Measurements from ENCODE around the gene MEGF10.

Gene MEGF10

GRCh38 chr5:127406326-127407121, 115.9 kb downstream of the MEGF10 start:
- TF ChIP-seq MAX (IDR thresholded peaks at IDR 0.05) (no peak), NFIC (IDR thresholded peaks at IDR 0.05) (no peak), REST (IDR thresholded peaks at IDR 0.05; ENCODE audit: low read depth) (no peak), CREB1 (IDR thresholded peaks at IDR 0.05; ENCODE audit: low read depth) (no peak), EGR1 (IDR thresholded peaks at IDR 0.05) (no peak), EP300 (IDR thresholded peaks at IDR 0.05; ENCODE audit: borderline replicate concordance) (no peak), TAF1 (IDR thresholded peaks at IDR 0.05; ENCODE audit: low read depth) (no peak), YY1 (IDR thresholded peaks at IDR 0.05; ENCODE audit: low read depth) (no peak), TCF12 (IDR thresholded peaks at IDR 0.05; ENCODE audit: low read depth) (no peak), TEAD4 (IDR thresholded peaks at IDR 0.05) (no peak), CEBPB (IDR thresholded peaks at IDR 0.05) (no peak), ZBTB7A (IDR thresholded peaks at IDR 0.05; ENCODE audit: low read depth) (no peak), RAD21 (IDR thresholded peaks at IDR 0.05; ENCODE audit: low read depth) (no peak), USF1 (IDR thresholded peaks at IDR 0.05) (no peak), FOXM1 (IDR thresholded peaks at IDR 0.05; ENCODE audit: borderline replicate concordance, low read depth) (no peak)

- TF ChIP-seq CREB1 (IDR thresholded peaks at IDR 0.05; ENCODE audit: low read depth) = no peak
- TF ChIP-seq NFIC (IDR thresholded peaks at IDR 0.05) = no peak
- TF ChIP-seq REST (IDR thresholded peaks at IDR 0.05; ENCODE audit: low read depth) = no peak
- no peak for TF ChIP-seq EGR1 (IDR thresholded peaks at IDR 0.05)
- no peak for TF ChIP-seq ZBTB7A (IDR thresholded peaks at IDR 0.05; ENCODE audit: low read depth)
- TF ChIP-seq TCF12 (IDR thresholded peaks at IDR 0.05; ENCODE audit: low read depth) = no peak
- no peak for TF ChIP-seq YY1 (IDR thresholded peaks at IDR 0.05; ENCODE audit: low read depth)
- TF ChIP-seq FOXM1 (IDR thresholded peaks at IDR 0.05; ENCODE audit: borderline replicate concordance, low read depth) = no peak
- no peak for TF ChIP-seq TAF1 (IDR thresholded peaks at IDR 0.05; ENCODE audit: low read depth)
- TF ChIP-seq TEAD4 (IDR thresholded peaks at IDR 0.05) = no peak
- TF ChIP-seq EP300 (IDR thresholded peaks at IDR 0.05; ENCODE audit: borderline replicate concordance) = no peak
- TF ChIP-seq MAX (IDR thresholded peaks at IDR 0.05) = no peak
Observed at GRCh38 chr5:127409246-127409917, 118.8 kb downstream of the MEGF10 start.

- no peak for TF ChIP-seq USF1 (IDR thresholded peaks at IDR 0.05)
- no peak for TF ChIP-seq CEBPB (IDR thresholded peaks at IDR 0.05)
- TF ChIP-seq MAX (IDR thresholded peaks at IDR 0.05) = no peak
- no peak for TF ChIP-seq ZBTB7A (IDR thresholded peaks at IDR 0.05; ENCODE audit: low read depth)
- TF ChIP-seq NFIC (IDR thresholded peaks at IDR 0.05) = no peak
- no peak for TF ChIP-seq EP300 (IDR thresholded peaks at IDR 0.05; ENCODE audit: borderline replicate concordance)
- no peak for TF ChIP-seq RAD21 (IDR thresholded peaks at IDR 0.05; ENCODE audit: low read depth)
- no peak for TF ChIP-seq TCF12 (IDR thresholded peaks at IDR 0.05; ENCODE audit: low read depth)
- no peak for TF ChIP-seq YY1 (IDR thresholded peaks at IDR 0.05; ENCODE audit: low read depth)
- no peak for TF ChIP-seq FOXM1 (IDR thresholded peaks at IDR 0.05; ENCODE audit: borderline replicate concordance, low read depth)
- TF ChIP-seq CREB1 (IDR thresholded peaks at IDR 0.05; ENCODE audit: low read depth) = no peak
- no peak for TF ChIP-seq TEAD4 (IDR thresholded peaks at IDR 0.05)
- TF ChIP-seq REST (IDR thresholded peaks at IDR 0.05; ENCODE audit: low read depth) = no peak
- no peak for TF ChIP-seq TAF1 (IDR thresholded peaks at IDR 0.05; ENCODE audit: low read depth)
- TF ChIP-seq EGR1 (IDR thresholded peaks at IDR 0.05) = no peak
Observed at GRCh38 chr5:127409921-127410675, 119.5 kb downstream of the MEGF10 start.
